ENCODE results near the gene VWA2.

VWA2 gene

GRCh38 chr10:114239117-114239993 is at the start of gene VWA2:
Gene VWA2, plus strand, starts transcription at chr10:114239254. Its CDS starts 9,460 bp downstream, at chr10:114248714.
- no peak within 1 kb of the TSS for H3K27ac Mint-ChIP-seq
- H3K36me3 Mint-ChIP-seq (ENCODE audit: low read depth) = no peaks in the 10 kb centered on the region
- peaks cover 58% of the 10 kb centered on the region for H3K27me3 Mint-ChIP-seq (ENCODE audit: low read depth)
- no peaks in the 10 kb centered on the region for H3K9me3 Mint-ChIP-seq
- no peak within 1 kb of the TSS for H3K4me3 Mint-ChIP-seq
- no peaks in the 10 kb centered on the region for H3K4me1 Mint-ChIP-seq (ENCODE audit: low read depth)

- Mint-ChIP-seq H3K4me1 (ENCODE audit: low read depth) (no peaks in the 10 kb centered on the region), H3K27me3 (ENCODE audit: low read depth) (peaks cover 55% of the 10 kb centered on the region), H3K9me3 (no peaks in the 10 kb centered on the region), H3K4me3 (no peak overlapping the region), H3K27ac (no peak overlapping the region), H3K36me3 (ENCODE audit: low read depth) (no peaks in the 10 kb centered on the region)
Observed at GRCh38 chr10:114189700-114190099, 49.4 kb upstream of the VWA2 start.

- no peak overlapping the region for H3K4me3 Mint-ChIP-seq
Observed at GRCh38 chr10:114195079-114195478, 44.0 kb upstream of the VWA2 start.

GRCh38 chr10:114199239-114199638 is 39.8 kb upstream of the VWA2 start:
- Mint-ChIP-seq H3K27me3 (ENCODE audit: low read depth) (peaks cover 68% of the 10 kb centered on the region), H3K27ac (no peak overlapping the region), H3K9me3 (no peaks in the 10 kb centered on the region), H3K36me3 (ENCODE audit: low read depth) (no peaks in the 10 kb centered on the region), H3K4me1 (ENCODE audit: low read depth) (peaks cover 10% of the 10 kb centered on the region), H3K4me3 (no peak overlapping the region)

More at GRCh38 chr10:114195079-114195478, 44.0 kb upstream of the VWA2 start:
- no peaks in the 10 kb centered on the region for H3K36me3 Mint-ChIP-seq (ENCODE audit: low read depth)
- H3K27me3 Mint-ChIP-seq (ENCODE audit: low read depth) = peaks cover 77% of the 10 kb centered on the region
- peaks cover 10% of the 10 kb centered on the region for H3K4me1 Mint-ChIP-seq (ENCODE audit: low read depth)
- H3K9me3 Mint-ChIP-seq = no peaks in the 10 kb centered on the region
- no peak overlapping the region for H3K27ac Mint-ChIP-seq

GRCh38 chr10:114202812-114203211 is 36.2 kb upstream of the VWA2 start:
- Mint-ChIP-seq H3K4me1 (ENCODE audit: low read depth) (no peaks in the 10 kb centered on the region), H3K36me3 (ENCODE audit: low read depth) (no peaks in the 10 kb centered on the region), H3K27me3 (ENCODE audit: low read depth) (peaks cover 41% of the 10 kb centered on the region), H3K9me3 (no peaks in the 10 kb centered on the region), H3K27ac (no peak overlapping the region), H3K4me3 (no peak overlapping the region)

GRCh38 chr10:114206902-114207301 is 32.2 kb upstream of the VWA2 start:
- Mint-ChIP-seq H3K4me1 (ENCODE audit: low read depth) (no peaks in the 10 kb centered on the region), H3K9me3 (no peaks in the 10 kb centered on the region), H3K27me3 (ENCODE audit: low read depth) (peaks cover 31% of the 10 kb centered on the region), H3K4me3 (no peak overlapping the region), H3K27ac (no peak overlapping the region), H3K36me3 (ENCODE audit: low read depth) (no peaks in the 10 kb centered on the region)

GRCh38 chr10:114207349-114207748 is 31.7 kb upstream of the VWA2 start:
- H3K4me1 Mint-ChIP-seq (ENCODE audit: low read depth) = no peaks in the 10 kb centered on the region
- H3K27me3 Mint-ChIP-seq (ENCODE audit: low read depth) = peaks cover 27% of the 10 kb centered on the region
- H3K4me3 Mint-ChIP-seq = no peak overlapping the region
- H3K36me3 Mint-ChIP-seq (ENCODE audit: low read depth) = no peaks in the 10 kb centered on the region
- no peaks in the 10 kb centered on the region for H3K9me3 Mint-ChIP-seq
- H3K27ac Mint-ChIP-seq = no peak overlapping the region

GRCh38 chr10:114208351-114208750 is 30.7 kb upstream of the VWA2 start:
- Mint-ChIP-seq H3K27ac (no peak overlapping the region), H3K36me3 (ENCODE audit: low read depth) (no peaks in the 10 kb centered on the region), H3K9me3 (no peaks in the 10 kb centered on the region), H3K4me3 (no peak overlapping the region), H3K4me1 (ENCODE audit: low read depth) (no peaks in the 10 kb centered on the region), H3K27me3 (ENCODE audit: low read depth) (peaks cover 20% of the 10 kb centered on the region)

- Mint-ChIP-seq H3K4me1 (ENCODE audit: low read depth) (no peaks in the 10 kb centered on the region), H3K36me3 (ENCODE audit: low read depth) (no peaks in the 10 kb centered on the region)
Observed at GRCh38 chr10:114212153-114212552, 26.9 kb upstream of the VWA2 start.

GRCh38 chr10:114215033-114215432 is 24.0 kb upstream of the VWA2 start:
- Mint-ChIP-seq H3K4me3 (no peak overlapping the region), H3K9me3 (no peaks in the 10 kb centered on the region), H3K27me3 (ENCODE audit: low read depth) (peaks cover 19% of the 10 kb centered on the region), H3K4me1 (ENCODE audit: low read depth) (no peaks in the 10 kb centered on the region), H3K36me3 (ENCODE audit: low read depth) (no peaks in the 10 kb centered on the region), H3K27ac (no peak overlapping the region)

More at GRCh38 chr10:114212153-114212552, 26.9 kb upstream of the VWA2 start:
- H3K4me3 Mint-ChIP-seq = no peak overlapping the region
- peaks cover 19% of the 10 kb centered on the region for H3K27me3 Mint-ChIP-seq (ENCODE audit: low read depth)
- H3K9me3 Mint-ChIP-seq = no peaks in the 10 kb centered on the region
- no peak overlapping the region for H3K27ac Mint-ChIP-seq

- no peaks in the 10 kb centered on the region for H3K36me3 Mint-ChIP-seq (ENCODE audit: low read depth)
- H3K9me3 Mint-ChIP-seq = no peaks in the 10 kb centered on the region
- H3K27me3 Mint-ChIP-seq (ENCODE audit: low read depth) = peaks cover 35% of the 10 kb centered on the region
- H3K4me1 Mint-ChIP-seq (ENCODE audit: low read depth) = no peaks in the 10 kb centered on the region
- no peak overlapping the region for H3K27ac Mint-ChIP-seq
- no peak overlapping the region for H3K4me3 Mint-ChIP-seq
Observed at GRCh38 chr10:114220281-114220680, 18.8 kb upstream of the VWA2 start.

GRCh38 chr10:114221235-114221634 is 17.8 kb upstream of the VWA2 start:
- no peaks in the 10 kb centered on the region for H3K4me1 Mint-ChIP-seq (ENCODE audit: low read depth)
- H3K9me3 Mint-ChIP-seq = no peaks in the 10 kb centered on the region
- H3K27me3 Mint-ChIP-seq (ENCODE audit: low read depth) = peaks cover 35% of the 10 kb centered on the region
- H3K4me3 Mint-ChIP-seq = no peak overlapping the region
- no peak overlapping the region for H3K27ac Mint-ChIP-seq
- H3K36me3 Mint-ChIP-seq (ENCODE audit: low read depth) = no peaks in the 10 kb centered on the region

- no peak overlapping the region for H3K27ac Mint-ChIP-seq
- H3K27me3 Mint-ChIP-seq (ENCODE audit: low read depth) = peaks cover 29% of the 10 kb centered on the region
- H3K36me3 Mint-ChIP-seq (ENCODE audit: low read depth) = no peaks in the 10 kb centered on the region
- no peak overlapping the region for H3K4me3 Mint-ChIP-seq
- no peaks in the 10 kb centered on the region for H3K4me1 Mint-ChIP-seq (ENCODE audit: low read depth)
- no peaks in the 10 kb centered on the region for H3K9me3 Mint-ChIP-seq
Observed at GRCh38 chr10:114223066-114223465, 16.0 kb upstream of the VWA2 start.

- no peak overlapping the region for H3K27ac Mint-ChIP-seq
Observed at GRCh38 chr10:114228156-114228555, 10.9 kb upstream of the VWA2 start.

GRCh38 chr10:114232561-114233176 is 6.4 kb upstream of the VWA2 start:
- no peak overlapping the region for H3K4me3 Mint-ChIP-seq
- H3K27me3 Mint-ChIP-seq (ENCODE audit: low read depth) = peaks cover 14% of the 10 kb centered on the region
- no peaks in the 10 kb centered on the region for H3K9me3 Mint-ChIP-seq
- H3K27ac Mint-ChIP-seq = no peak overlapping the region
- H3K4me1 Mint-ChIP-seq (ENCODE audit: low read depth) = no peaks in the 10 kb centered on the region
- H3K36me3 Mint-ChIP-seq (ENCODE audit: low read depth) = no peaks in the 10 kb centered on the region

More at GRCh38 chr10:114228156-114228555, 10.9 kb upstream of the VWA2 start:
- Mint-ChIP-seq H3K4me3 (no peak overlapping the region), H3K9me3 (no peaks in the 10 kb centered on the region), H3K36me3 (ENCODE audit: low read depth) (no peaks in the 10 kb centered on the region), H3K4me1 (ENCODE audit: low read depth) (no peaks in the 10 kb centered on the region), H3K27me3 (ENCODE audit: low read depth) (peaks cover 25% of the 10 kb centered on the region)
